DMS114 treated with DMSO at 0.1 percent for 48 hours (cell line): ENCODE measurements around the gene HRCT1.
"Not testable (repeated sequence)": the region's sequence is repeated elsewhere in the genome, so short reads cannot be mapped to it uniquely, and the experiment has no call there.

Source experiments
- DNase-seq: peaks from one replicate; lab custom pipeline; 2025; ENCODE audit not compliant: unreplicated experiment; lab: John Stamatoyannopoulos, UW

The HRCT1 gene

DNA sequence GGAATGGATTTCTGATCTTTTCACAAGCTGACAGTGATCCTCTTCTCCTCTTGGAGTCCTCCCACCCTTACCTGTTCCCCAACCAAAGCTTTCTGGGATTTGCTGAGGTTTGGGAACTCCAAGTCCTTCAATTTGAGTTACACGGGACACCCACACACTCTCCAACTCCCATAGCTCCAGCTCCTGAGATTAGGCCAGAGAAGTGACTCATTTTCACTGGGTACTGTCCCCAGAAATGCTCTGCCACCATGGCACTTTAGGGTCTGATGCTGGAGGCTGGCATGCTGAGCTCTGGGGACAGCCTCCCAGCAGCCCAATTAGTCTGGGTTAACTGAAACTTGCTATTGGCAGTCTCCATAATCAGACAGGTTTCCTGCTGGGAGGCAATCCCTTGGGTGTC lies 14.0 kb upstream of the HRCT1 start:
- DNase-seq = no peak

DNA sequence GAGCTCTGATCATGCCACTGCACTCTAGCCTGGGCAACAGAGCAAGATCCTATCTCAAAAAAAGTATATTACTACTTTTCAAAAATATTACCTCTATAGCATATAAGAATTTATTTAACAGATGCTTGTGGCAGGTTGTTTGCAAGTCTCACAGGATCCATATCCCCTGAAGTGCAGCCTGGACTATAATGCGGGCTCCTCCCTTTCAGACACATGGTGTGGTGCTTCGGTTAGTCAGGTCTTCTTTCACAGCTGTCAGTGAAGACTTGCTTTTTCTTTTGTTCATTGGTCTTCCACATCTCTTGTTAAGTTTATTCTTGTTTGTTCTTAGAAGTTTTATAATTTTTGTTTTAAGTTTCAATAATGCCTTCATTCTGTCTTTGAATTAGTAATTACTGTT lies 9.4 kb upstream of the HRCT1 start:
- no peak for DNase-seq

DNA sequence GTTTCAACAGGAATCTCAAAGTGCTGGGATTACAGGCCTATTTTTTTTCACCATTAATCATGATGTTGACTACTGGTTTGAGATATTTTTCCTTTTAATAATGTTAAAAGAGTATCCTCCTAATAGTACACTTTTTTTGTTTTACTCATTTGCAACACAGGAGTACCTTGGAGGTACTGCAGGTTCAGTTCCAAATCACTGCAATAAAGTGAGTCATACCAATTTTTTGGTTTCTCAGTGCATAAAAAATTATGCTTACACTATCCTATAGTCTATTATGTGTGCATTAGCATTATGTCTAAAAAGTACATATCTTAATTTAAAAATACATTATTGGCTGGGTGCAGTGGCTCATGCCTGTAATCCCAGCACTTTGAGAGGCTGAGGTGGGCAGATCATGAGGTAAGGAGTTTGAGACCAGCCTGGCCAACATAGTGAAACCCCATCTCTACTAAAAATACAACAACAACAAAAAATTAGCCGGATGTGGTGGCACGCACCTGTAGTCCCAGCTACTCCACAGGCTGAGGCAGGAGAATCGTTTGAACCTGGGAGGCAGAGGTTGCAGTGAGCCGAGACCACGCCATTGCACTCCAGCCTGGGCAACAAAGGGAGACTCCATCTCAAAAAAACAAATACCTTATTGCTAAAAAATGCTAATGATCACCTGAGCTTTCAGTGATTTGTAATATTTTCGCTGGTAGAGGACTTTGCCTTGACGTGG lies 8.5 kb upstream of the HRCT1 start:
- not testable (repeated sequence) for DNase-seq

DNA sequence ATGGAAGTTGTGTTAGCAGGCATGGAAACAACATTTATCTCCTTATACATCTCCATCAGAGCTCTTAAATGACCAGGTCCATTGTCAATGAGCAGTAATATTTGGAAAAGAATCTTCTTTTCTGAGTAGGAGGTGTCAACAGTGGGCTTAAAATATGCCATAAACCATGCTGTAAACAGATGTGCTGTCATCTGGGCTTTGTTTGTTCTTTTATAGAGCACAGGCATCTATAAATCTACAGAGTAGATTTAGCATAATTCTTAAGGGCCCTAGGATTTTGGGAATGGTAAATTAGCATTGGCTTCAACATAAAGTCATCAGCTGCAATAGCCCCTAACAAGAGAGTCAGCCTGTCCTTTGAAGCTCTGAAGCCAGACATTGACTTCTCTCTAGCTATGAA lies 7.7 kb upstream of the HRCT1 start:
- DNase-seq = no peak

DNA sequence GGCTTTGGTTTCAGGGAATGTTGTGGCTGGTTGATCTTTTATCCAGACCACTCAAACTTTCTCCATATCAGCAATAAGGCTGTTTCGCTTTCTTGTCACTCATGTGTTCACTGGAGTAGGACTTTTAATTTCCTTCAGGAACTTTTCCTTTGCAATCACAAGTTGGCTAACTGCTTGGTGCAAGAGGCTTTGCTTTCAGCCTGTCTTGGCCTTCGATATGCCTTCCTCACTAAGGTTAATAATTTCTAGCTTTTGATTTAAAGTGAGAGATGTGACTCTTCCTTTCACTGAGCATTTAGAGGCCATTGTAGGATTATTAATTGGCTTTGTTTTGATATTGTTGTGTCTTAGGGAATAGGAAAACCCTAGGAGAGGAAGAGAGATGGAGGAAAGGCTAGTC lies 7.0 kb upstream of the HRCT1 start:
- no peak for DNase-seq

DNA sequence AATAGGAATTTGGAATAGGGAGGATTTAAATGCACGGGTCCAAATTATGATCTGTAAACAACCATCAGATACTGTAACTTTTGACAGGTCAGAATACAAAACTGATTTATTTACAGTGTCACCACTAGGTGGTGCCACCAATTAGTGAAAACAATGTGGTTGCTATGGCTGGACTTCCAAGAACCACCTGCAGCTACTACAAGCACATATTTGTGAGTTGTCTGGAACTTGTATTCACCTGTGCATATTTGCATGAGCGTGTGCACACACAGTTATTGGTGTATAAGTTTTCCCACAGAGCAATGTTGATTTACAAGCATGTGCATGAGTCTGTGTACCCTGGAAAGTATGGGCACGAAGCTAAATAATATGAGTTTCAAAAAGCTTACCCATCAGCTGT lies 3.0 kb upstream of the HRCT1 start:
- peak; percentile 11 for DNase-seq

DNA sequence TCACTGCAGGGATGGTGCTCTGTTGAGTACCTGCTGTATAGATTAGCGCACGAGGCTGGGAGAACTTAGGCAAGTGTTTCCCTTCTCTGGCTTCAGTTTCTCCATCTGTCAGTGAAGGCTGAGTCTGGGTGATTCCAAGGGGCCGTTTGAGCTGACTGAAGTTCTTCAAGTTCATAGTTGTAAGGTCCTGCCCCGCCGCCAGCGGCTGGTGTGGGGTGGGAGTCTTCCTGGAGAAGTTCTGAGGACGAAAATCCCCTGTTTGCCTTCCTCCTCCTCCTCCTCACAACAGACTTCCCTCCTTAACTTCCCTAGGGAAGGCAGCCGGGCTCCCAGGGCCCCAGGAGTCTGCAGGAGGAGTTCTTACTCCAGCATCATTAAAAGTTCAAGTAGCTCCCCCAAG lies 1.7 kb upstream of the HRCT1 start:
- no peak for DNase-seq

DNA sequence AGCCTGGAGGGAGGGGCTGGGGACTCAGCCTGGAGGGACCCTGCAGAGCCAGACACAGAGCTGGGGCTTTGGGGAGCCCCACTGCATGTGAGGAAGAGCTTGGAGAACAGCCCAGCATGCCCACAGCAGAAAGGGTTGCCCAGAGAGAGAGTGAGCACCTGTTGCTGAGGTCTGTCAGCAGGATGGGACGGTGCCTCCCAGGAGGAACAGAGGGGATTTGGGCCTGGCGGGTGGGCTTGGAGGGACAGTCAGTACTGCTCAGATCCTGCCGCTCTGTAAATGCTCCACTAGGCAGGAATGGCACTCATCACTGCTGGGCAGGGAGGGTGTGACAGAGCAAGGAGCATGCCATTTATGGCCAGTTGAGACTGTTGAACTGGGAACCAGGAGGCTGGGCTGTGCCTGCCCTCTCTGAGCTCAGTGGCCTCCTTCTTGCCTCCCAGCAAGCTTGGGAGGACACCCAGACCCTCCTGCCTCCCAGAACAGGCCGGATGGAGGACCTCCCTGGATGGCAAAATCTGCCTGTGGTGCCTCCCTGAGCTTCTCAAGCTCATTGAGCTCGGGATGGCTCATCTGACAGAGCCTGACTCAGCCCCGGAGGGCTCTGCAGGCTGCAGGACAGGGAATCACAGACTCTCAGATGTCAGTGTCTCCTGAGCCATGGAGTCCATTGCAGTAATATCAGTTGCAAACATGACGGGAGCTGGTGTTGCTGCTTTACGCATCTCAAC lies 786 bp upstream of the HRCT1 start:
- DNase-seq = no peak

DNA sequence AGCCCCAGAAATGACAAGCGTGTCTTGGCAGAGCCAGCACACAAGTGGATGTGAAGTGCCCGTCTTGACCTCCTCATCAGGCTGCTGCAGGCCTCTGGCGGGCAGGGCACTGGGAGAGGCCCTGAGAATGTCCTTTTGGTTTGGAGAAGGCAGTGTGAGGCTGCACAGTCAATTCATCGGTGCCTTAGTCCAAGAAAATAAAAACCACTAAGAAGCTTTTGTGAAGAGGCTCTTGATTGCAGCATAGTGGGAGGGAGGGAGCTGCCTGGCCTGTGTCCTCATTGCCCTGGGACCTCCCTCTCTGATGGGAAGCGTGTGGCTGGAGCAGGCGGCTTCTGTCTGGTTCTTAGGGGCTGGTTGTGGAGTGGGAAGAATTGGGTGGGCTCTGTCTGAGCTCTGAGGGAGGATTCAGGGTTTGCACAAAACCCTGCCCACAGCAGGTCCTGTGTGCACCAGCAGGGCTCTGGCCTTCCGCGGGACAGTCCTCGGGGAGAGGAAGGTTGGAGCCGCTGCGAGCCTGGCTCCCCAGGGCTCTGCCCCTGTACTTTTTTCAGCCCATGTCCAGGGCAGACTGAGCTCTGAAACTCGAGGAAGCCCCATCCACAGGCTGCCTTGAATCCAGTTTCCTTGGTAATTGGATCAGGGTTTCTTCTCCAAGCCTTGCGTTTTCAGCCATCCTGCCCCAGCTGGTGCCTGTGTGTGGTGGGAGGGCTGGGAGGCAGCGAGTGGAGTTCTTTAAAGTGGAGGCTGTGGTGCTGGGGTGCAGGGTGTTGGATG lies 1.1 kb downstream of the HRCT1 start:
- no peak for DNase-seq

DNA sequence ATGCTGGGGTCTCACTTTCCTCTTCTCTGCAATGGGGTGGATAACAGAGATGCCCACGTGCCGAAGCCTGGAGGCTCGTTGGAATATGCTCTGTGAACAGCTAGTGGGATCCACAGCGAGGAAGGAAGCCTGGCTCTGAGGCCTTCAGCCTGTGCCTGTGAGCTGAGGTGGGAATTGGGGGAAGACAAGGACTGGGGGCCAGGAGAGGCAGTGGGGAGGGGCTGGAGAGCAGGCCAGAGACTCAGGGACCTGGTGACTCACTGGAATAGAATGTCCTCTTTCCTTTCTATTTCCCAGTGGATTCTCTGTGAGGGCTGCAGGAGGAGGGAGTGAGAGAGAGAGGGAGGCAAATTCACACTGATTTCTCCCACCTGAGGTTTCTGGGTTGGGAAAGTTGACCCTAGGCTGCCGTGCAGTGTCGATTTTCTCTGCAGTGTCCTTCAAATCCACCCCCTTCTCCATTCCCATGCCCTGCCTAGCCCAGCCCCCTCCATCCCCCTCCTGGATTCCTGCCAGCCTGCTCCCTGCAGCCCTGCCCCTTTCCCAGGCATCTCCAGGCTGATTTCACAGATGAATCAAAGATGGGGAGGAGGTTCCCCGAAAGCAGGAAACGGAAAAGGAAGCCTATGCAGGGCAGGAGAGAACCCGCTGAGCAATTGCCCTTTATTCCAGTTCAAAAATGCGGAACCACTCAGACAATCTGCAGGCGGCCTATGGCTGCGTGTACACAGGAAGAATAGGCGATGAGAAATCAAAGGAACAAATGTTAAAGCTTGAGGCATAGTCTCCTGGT lies 1.9 kb downstream of the HRCT1 start:
- DNase-seq = no peak

DNA sequence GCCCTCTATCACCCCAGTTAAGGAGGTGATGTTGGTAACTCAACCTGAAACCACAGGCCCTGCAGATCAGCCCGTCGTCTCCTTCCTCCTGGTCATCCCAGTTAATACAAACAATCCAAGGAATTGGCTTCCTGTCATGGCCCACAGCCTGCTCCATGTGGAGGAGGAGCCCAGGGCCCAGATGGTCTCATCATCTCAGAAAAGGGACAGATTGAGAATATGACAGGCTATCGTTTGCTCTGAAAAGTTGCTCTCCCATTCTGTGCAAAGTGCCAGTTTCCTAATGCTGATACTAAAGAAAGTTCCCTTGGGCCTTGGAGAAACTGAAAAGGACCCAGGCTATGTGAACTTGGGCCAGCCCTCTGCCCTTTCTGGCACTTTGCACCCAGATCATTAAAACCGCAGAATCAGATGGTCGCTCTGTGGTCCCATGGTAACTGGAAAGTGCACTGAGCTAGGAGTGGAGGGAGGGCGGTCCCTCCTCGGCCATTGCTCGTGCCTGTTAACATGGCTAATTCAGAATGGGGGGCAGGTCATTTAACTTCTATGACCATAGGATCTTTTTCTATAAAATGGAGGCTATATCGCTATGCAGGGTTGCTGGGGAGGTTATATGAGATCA lies 2.6 kb downstream of the HRCT1 start:
- DNase-seq = no peak

DNA sequence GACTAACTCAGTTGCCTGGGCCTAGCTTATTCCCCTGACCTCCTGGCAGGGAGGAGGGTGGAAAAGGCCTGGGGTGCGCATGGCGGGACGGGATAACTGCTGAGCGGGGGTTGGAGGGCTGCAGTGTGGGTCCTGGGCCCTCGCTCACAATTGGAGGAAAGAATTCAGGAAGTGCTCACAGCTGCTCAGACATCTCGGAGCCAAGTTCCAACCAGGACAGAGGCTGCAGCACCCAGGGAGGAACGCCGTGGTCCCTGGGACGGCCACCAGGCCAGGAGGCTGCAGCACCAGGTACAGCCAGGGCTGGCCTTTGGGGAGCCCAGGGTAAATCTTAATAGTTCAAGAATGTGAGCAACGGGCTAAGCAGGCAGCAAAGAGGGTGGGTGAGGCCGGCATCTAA lies 3.3 kb downstream of the HRCT1 start, which contains the start of gene SPAAR:
Gene SPAAR, plus strand, starts transcription at position 217 of the 400 bp plus-strand sequence. CDS start 974 bp downstream, outside the sequence.
- no peak for DNase-seq

DNA sequence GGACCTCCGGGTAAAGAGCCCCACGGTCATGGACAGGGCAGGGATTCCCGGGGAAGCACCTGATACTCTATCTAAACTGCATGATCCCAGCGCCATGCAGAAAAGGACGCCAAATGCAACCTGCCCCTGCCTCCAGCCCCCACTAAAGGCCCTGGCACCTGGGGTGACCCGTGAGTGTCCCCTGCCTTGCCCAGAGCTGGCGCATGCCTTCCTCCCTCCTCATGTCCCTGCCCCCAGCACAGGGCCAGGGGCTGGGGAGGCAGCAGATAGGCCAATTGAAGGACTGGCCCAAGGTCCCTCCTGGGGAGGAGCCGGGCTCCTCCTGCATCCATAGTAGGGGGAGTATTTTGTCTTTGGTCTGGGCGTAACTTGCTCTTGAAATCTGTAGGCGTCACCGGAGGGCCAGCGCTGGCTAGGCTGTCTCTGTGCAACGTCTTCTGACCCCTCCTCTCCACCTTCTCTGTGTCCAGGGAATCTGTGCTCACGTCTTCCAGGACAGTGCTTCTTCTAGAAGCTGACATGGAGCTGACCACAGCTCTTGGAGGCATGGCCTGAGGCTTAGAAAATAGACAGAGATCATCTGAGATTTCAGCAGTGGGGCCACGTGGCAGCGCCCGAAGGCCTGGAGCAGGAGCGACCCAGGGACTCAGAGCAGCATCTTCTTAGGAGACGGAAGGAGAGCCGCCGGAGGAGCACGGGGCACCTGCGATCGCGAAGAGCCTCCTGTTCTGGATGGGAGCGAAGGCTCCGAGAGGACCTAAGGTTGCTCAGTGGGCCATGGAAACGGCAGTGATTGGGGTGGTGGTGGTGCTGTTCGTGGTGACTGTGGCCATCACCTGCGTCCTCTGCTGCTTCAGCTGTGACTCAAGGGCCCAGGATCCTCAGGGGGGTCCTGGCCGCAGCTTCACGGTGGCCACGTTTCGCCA lies 3.9 kb downstream of the HRCT1 start:
- no peak for DNase-seq

DNA sequence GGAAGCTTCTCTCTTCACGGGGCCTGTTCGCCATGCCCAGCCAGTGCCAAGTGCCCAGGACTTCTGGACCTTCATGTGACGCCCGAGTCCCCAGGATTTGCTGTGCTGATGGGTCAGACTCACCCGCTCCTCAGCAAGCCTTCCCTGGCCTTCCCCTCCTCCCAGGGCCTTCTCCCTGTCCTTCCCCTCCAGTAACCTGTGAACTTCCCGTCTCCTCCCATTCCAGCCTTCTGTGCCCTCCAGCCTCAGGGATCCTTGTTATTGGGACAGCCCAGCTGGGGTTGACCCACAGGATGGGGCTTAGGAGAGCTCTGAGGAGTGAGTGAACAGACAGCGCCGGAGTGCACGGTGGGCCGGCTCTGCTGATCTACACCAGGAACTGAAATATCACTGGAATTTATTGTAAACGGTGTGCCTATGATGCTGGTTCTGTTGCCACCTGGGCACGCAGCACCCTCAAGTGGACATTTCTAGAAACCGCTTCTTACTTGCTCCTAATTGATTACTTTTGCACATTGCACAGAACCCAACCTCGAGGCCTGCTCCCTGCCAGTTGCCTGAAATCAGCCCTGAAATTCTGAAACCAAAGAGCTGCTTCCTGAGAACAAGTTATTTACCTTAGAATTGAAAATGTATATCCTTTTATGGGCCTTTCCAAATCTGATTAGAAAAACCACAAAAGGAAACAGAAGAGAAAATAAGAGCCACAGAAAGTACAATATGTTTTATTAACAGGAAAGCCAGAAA lies 4.8 kb downstream of the HRCT1 start:
- DNase-seq = no peak

DNA sequence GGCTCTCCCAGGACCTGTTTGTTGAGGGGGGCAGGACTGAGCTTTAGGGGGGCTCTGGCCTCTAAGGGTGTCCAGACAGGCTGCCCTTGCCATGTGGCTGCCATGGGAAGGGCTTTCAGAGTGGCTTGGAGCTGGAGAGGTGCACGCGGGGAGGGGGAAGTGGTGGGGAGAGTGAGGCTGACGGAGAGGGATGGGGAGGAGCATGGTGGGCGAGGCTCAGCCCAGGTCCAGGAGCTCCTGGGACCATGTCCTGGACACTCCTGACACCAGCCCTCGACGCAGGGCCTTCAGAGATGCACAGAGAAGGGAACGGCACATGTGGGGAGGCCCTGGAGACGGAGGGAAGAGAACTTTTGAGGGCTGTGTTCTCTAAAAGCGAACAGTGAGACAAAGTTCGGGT lies 5.7 kb downstream of the HRCT1 start:
- DNase-seq = no peak

DNA sequence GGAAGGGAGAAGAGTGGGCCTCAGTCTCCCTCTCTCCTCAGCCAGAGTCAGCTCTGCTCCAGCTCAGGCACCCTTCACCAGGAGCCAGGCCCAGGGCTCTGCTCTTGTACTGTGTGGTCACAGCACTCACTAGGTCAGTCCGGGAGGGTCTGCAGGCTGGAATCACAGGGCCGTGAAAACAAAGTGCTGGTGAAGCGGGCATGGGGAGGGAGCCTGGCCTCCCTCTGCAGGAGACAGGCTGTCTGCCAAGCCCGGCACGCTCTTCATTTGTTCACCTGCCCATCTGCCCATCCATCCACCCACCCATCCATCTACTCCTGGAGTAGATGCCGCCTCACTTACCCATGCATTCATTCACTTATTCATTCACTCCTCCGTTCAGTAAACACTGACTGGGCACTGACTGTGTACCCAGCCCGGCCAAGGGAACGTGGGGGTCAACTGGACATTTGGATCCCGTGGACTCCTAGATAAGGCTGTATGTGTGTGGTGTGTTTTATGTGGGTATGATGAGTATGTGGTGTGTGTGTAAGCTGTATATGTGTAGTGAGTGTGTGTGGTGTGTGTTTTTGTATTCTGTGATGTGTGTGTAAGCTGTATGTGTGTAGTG lies 6.9 kb downstream of the HRCT1 start:
- DNase-seq = no peak

DNA sequence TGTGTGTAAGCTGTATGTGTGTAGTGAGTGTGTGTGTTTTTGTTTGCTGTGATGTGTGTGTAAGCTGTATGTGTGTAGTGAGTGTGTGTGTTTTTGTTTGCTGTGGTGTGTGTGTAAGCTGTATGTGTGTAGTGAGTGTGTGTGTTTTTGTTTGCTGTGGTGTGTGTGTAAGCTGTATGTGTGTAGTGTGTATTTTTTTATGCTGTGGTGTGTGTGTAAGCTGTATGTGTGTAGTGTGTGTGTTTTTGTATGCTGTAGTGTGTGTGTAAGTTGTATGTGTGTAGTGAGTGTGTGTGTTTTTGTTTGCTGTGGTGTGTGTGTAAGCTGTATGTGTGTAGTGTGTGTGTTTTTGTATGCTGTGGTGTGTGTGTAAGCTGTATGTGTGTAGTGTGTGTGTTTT lies 7.4 kb downstream of the HRCT1 start:
- DNase-seq = not testable (repeated sequence)

DNA sequence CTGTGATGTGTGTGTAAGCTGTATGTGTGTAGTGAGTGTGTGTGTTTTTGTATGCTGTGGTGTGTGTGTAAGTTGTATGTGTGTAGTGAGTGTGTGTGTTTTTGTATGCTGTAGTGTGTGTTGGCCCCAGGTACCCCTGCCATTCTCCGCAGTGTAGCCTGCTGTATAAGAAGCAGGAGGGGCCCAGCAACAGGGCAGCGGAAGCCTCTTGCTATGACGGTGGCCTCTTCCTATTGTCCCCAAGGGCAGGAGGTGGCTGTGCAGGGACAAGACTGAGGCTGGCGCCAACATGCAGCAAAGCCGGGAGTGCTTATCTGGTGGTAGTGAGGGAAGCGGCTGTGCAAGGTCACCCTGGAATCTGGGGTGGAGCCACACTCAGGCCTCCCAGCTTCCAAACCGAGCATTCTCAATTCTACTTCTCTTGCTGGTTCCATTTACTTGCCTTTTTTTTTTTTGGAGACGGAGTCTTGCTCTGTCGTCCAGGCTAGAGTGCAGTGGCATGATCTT lies 8.4 kb downstream of the HRCT1 start:
- no peak for DNase-seq
